Mesodermal cell (in vitro differentiated cells): ENCODE results near the gene RPP25L.

Source experiments
- H3K27ac ChIP-seq: 2 replicates; pipeline ENCODE4 v1.7.0; 2013; ENCODE audit warnings: mild to moderate bottlenecking, low read depth, low read length, moderate library complexity; ENCODE audit not compliant: severe bottlenecking
- H3K36me3 ChIP-seq: 2 replicates; pipeline ENCODE4 v1.7.1; 2013; ENCODE audit warnings: mild to moderate bottlenecking, low read length, moderate library complexity; ENCODE audit not compliant: control insufficient read depth, insufficient read depth
- H3K4me1 ChIP-seq: one replicate; pipeline ENCODE4 v1.7.1; 2013; ENCODE audit warnings: mild to moderate bottlenecking, low read length; ENCODE audit not compliant: insufficient read depth, control insufficient read depth, poor library complexity, severe bottlenecking
- H3K4me3 ChIP-seq: 2 replicates; pipeline ENCODE4 v1.7.0; 2013; ENCODE audit warnings: low read length, control low read depth, mild to moderate bottlenecking; ENCODE audit not compliant: insufficient read depth, poor library complexity, severe bottlenecking; ENCODE audit errors: extremely low read depth
- H3K9me3 ChIP-seq: 2 replicates; pipeline ENCODE4 v1.7.1; 2013; ENCODE audit warnings: mild to moderate bottlenecking, low read length, moderate library complexity; ENCODE audit not compliant: control insufficient read depth
- WGBS, 2 experiments: methylation state at CpG; one replicate each; pipeline ENCODE4 v1.1.5; 2013; ENCODE audit warnings: missing lambda C conversion rate in 2 of 2; ENCODE audit not compliant: insufficient coverage in 2 of 2; 5-methylcytosine and 5-hydroxymethylcytosine counted together

The RPP25L gene

GRCh38 chr9:34607331-34607730 is 4.6 kb downstream of the RPP25L start:
- H3K36me3 ChIP-seq: no peaks in the 10 kb centered on the region
- 56% methylated on average over 2 of the region's 2 CpGs; no CpG with 5 or more reads in 1 of the 2 experiments for WGBS, 2 experiments
- peaks cover 5% of the 10 kb centered on the region for H3K4me1 ChIP-seq
- no peak overlapping the region for H3K27ac ChIP-seq
- H3K9me3 ChIP-seq: no peaks in the 10 kb centered on the region
- H3K4me3 ChIP-seq: no peak overlapping the region

GRCh38 chr9:34606905-34607304 is 5.0 kb downstream of the RPP25L start:
- 100% methylated on average over 2 of the region's 3 CpGs for WGBS, 2 experiments
- peaks cover 5% of the 10 kb centered on the region for H3K4me1 ChIP-seq
- H3K27ac ChIP-seq: no peak overlapping the region
- no peak overlapping the region for H3K4me3 ChIP-seq
- H3K36me3 ChIP-seq: no peaks in the 10 kb centered on the region
- H3K9me3 ChIP-seq: no peaks in the 10 kb centered on the region

GRCh38 chr9:34606190-34606589 is 5.7 kb downstream of the RPP25L start:
- Histone ChIP-seq H3K4me3 (no peak overlapping the region), H3K27ac (no peak overlapping the region), H3K36me3 (no peaks in the 10 kb centered on the region), H3K4me1 (peaks cover 2% of the 10 kb centered on the region), H3K9me3 (no peaks in the 10 kb centered on the region)

GRCh38 chr9:34603610-34604231 is 8.2 kb downstream of the RPP25L start:
- Histone ChIP-seq H3K9me3 (no peaks in the 10 kb centered on the region), H3K4me1 (peaks cover 3% of the 10 kb centered on the region), H3K27ac (no peak overlapping the region), H3K36me3 (no peaks in the 10 kb centered on the region), H3K4me3 (no peak overlapping the region)
- 52 to 55% methylated on average over 2 of the region's 4 CpGs for whole genome bisulfite sequencing, 2 experiments

GRCh38 chr9:34601937-34602573 is 9.8 kb downstream of the RPP25L start:
- WGBS, 2 experiments: 43 to 63% methylated on average over 3 of the region's 6 CpGs
- Histone ChIP-seq H3K4me3 (no peak overlapping the region), H3K36me3 (no peaks in the 10 kb centered on the region), H3K27ac (no peak overlapping the region), H3K9me3 (no peaks in the 10 kb centered on the region), H3K4me1 (peaks cover 3% of the 10 kb centered on the region)

- Histone ChIP-seq H3K4me3 (no peak overlapping the region), H3K36me3 (no peaks in the 10 kb centered on the region), H3K27ac (no peak overlapping the region), H3K9me3 (no peaks in the 10 kb centered on the region), H3K4me1 (peaks cover 3% of the 10 kb centered on the region)
- WGBS, 2 experiments: 86 to 90% methylated on average over 1 of the region's 1 CpG
These were observed 11.0 kb downstream of the RPP25L start for GRCh38 chr9:34600908-34601307.

GRCh38 chr9:34599546-34599945 is 12.4 kb downstream of the RPP25L start:
- no peak overlapping the region for H3K27ac ChIP-seq
- no peaks in the 10 kb centered on the region for H3K9me3 ChIP-seq
- H3K36me3 ChIP-seq: no peaks in the 10 kb centered on the region
- no peak overlapping the region for H3K4me3 ChIP-seq
- peaks cover 3% of the 10 kb centered on the region for H3K4me1 ChIP-seq
- WGBS, 2 experiments: 43 to 100% methylated on average over 1 of the region's 1 CpG

GRCh38 chr9:34594177-34594576 is 17.7 kb downstream of the RPP25L start:
- 94 to 97% methylated on average over 3 to 4 of the region's 9 CpGs for WGBS, 2 experiments
- no peak overlapping the region for H3K27ac ChIP-seq

GRCh38 chr9:34592895-34593601 is 18.8 kb downstream of the RPP25L start:
- peaks cover 13% of the 10 kb centered on the region for H3K4me1 ChIP-seq
- H3K27ac ChIP-seq: no peak overlapping the region
- 9 to 15% methylated on average over 15 to 19 of the region's 26 CpGs for WGBS, 2 experiments
- H3K9me3 ChIP-seq: no peaks in the 10 kb centered on the region
- no peak overlapping the region for H3K4me3 ChIP-seq
- no peaks in the 10 kb centered on the region for H3K36me3 ChIP-seq

More at GRCh38 chr9:34594177-34594576, 17.7 kb downstream of the RPP25L start:
- peaks cover 16% of the 10 kb centered on the region for H3K4me1 ChIP-seq
- no peaks in the 10 kb centered on the region for H3K36me3 ChIP-seq
- no peaks in the 10 kb centered on the region for H3K9me3 ChIP-seq
- no peak overlapping the region for H3K4me3 ChIP-seq

GRCh38 chr9:34591917-34592866 is 19.7 kb downstream of the RPP25L start:
- no peaks in the 10 kb centered on the region for H3K9me3 ChIP-seq
- H3K27ac ChIP-seq: no peak overlapping the region
- H3K4me3 ChIP-seq: no peak overlapping the region
- 47 to 53% methylated on average over 9 to 12 of the region's 16 CpGs for WGBS, 2 experiments
- H3K4me1 ChIP-seq: peaks cover 13% of the 10 kb centered on the region
- no peaks in the 10 kb centered on the region for H3K36me3 ChIP-seq
